A204.1 (cell line): ENCODE measurements around the gene HNRNPU.
"Not testable (repeated sequence)": the region's sequence is repeated elsewhere in the genome, so short reads cannot be mapped to it uniquely, and the experiment has no call there.

Source experiments
- FAIRE-seq: peaks from 2 replicates; lab custom pipeline; 2012; peaks lifted over from hg19 to GRCh38; lab: Jason Lieb, UNC

HNRNPU gene

DNA sequence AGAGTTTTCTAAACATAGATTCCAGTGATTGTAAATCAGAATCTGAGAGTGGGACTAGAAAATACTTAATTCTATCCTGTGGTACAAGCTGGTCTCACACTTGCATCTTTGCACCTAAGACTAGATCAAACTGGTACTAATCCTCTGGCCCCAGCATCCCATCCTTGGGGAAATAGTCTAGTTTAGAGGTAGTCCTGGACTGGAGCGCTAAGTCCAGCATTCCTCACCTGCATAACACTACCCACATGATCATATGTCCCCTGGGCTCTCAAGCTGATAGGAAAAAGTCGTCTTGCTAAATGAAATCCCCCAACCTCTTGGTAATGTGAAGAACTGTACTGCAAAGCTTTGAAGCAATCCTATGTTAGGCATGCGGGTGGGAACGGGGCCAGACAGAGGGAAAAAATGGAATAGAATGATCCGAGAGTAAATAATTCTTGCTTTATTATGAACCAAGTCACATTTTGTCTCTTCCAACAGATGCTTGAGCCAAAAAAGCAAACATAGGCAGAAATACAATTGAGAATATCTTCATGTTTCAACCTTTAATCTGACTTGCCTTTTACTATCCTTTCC, 24.0 kb downstream of the HNRNPU start:
- FAIRE-seq, result no peak

GRCh38 chr1:244839656-244840055, 24.7 kb downstream of the HNRNPU start:
- FAIRE-seq, result no peak

- no peak for FAIRE-seq
These were observed 26.6 kb downstream of the HNRNPU start for GRCh38 chr1:244837597-244838258.

DNA sequence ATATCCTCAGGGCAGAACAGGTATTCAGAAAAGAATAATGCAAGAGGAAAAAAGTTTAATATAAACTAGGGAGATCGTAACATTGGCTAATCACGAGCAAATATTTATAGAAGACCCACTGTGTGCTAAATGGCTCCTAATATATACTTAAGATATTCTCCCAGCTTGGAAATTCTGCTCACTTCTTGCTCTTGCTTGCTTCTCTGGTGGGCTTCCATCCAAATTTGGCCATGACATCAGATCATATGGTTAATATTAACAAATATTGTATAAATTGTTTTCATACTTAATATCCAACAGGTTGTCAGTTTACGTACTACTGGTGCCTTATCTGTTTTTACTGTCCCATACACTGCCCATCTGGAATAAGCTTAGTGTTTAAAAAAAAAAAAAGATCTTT, 27.8 kb downstream of the HNRNPU start:
- no peak for FAIRE-seq

DNA sequence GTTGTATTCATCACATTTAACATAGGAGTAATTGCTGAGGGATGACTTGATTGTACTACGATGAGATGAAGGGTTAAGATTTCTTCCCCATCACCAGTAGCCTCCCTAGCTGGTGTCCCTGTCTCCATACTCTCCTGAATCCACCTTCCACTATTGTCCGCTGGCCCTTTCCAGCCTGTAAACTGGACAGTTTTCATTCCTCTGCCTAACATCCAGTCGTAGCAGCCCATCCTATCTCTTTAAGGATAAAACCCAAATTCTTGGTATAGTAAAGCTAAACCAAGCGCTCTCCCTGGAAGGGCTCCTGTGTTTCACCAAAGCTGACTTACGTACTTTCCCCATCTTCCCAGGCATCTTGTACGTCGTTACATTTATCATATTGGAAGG, 28.2 kb downstream of the HNRNPU start:
- FAIRE-seq, result no peak

DNA sequence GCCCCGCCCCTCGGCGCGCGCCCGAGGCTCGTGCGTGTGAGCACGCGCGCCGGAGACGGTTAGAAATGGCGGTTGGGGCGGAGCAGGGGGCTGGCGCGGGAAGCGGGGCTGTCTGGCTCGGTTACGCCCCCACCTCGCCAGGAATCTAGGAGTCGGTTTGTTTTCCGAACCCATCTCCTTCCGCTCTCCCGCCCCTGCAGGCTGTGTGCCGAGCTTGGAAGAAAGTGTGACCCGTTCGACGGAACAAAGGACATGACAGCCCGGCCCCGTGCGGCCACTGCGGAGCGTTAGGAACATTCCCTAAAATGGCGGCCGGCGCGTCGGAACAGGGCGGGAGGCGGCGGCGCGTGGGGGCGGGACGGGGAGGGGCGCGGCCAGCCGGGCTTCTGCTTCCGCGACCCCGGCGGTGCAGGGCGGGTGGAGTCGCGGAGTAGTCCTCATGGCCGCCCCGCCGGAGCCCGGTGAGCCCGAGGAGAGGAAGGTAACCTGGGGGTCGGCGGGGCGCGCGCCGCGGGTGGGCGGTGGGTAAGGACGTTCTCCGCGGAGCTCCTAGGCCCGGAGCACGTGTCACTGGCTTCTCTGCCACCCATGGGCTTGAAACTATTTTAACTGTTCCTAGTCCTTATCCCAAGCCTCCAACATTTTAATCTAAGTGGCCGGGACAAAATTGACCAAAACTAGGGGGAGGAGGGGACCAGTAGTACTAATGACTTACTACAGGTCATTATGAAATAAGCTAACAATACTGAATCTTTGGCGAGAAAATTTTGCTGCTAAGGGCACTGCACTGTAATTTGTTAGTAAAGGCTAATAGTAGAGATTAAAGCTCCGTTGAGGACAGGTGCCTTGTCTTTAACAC, 28.8 kb downstream of the HNRNPU start, which contains the start of gene COX20:
COX20 (plus strand) TSS at position 383 of the 859 bp plus-strand sequence; CDS start at position 440, 57 bp downstream.
- FAIRE-seq, result no peak

GRCh38 chr1:244834543-244835275, 29.6 kb downstream of the HNRNPU start:
- peak; percentile 70 for FAIRE-seq

DNA sequence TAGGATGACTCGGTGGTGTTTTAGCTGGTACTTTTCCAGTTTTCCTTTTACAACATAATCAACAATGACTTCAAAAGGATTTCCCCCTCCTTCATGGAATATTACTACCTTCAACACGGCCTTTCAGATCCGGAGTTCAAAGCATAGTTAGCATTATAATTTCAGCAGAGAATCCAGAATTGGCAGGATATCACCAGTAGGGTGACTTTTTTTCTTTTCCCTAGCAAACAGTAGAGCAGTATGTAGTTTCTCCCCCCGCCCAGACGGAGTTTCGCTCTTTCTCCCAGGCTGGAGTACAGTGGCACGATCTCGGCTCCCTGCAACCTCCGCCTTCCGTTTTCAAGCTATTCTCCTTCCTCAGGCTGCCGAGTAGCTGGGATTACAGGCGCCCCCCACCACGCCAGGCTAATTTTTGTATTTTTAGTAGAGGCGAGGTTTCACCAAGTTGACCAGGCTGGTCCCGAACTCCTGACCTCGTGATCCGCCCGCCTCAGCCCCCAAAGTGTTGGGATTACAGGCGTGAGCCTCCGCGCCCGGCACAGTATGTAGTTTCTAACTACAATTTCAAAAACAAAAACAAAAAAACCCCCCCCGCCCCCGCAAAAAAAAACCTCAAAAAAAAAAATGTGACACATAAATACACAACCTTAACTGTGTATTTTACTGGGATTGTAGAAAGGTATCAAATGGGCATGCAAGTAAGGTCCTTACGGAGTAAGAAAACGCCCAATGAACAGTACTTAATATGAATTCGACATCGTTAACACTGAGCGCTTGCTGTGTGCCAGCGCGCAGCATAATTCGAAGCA, 30.4 kb downstream of the HNRNPU start:
- peak; percentile 98 for FAIRE-seq

DNA sequence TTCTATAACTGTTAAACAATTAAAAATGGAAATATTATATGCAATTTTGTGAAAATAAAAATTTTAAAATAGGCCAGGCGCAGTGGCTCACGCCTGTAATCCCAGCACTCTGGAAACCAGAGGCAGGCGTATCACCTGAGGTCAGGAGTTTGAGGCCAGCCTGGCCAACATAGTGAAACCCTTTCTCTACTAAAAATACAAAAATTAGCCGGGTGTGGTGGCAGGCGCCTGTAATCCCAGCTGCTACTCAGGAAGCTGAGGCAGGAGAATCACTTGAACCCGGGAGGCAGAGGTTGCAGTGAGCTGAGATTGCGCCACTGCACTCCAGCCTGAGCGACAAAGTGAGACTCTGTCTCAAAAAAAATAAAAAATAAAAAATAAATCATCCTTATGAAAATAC, 31.1 kb downstream of the HNRNPU start:
- not testable (repeated sequence) for FAIRE-seq

DNA sequence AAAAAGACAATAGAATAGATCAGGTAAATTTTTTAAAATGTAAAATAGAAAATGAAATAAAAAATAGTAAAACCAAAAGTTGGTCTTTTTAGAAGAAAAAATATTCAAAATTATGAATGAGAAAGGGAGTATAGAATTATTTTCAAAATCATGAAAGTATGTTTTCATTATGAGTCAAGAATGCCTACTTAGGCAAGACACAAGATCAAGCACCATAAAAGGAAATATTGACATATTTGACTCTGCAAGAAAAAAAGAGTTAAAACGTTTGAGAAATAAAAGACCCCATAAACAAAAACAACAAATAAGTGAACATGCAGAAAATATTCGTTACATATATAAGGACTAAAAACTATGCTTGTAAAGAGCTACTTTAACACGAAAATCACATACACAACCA, 33.7 kb downstream of the HNRNPU start:
- FAIRE-seq, result peak; percentile 56

- no peak for FAIRE-seq
These were observed 37.6 kb downstream of the HNRNPU start for GRCh38 chr1:244826712-244827111.

- FAIRE-seq, result no peak
These were observed 41.5 kb downstream of the HNRNPU start for GRCh38 chr1:244822878-244823277.

DNA sequence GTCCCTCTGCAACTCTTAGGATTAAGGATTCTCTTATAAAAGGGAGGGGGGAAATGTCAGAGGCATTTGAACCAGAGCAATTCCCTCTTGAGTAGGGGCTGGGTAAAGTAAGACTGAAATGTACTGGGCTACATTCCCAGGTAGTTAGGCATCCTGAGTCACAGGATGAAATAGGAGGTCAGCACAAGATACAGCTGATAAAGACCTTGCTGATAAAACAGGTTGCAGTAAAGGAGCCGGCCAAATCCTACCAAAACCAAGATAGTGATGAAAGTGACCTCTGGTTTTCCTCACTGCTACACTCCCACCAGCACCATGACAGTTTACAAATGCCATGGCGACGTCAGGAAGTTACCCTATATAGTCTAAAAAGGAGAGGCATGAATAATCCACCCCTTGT, 43.2 kb downstream of the HNRNPU start:
- FAIRE-seq, result no peak

GRCh38 chr1:244820131-244820530, 44.2 kb downstream of the HNRNPU start:
- FAIRE-seq, result no peak

DNA sequence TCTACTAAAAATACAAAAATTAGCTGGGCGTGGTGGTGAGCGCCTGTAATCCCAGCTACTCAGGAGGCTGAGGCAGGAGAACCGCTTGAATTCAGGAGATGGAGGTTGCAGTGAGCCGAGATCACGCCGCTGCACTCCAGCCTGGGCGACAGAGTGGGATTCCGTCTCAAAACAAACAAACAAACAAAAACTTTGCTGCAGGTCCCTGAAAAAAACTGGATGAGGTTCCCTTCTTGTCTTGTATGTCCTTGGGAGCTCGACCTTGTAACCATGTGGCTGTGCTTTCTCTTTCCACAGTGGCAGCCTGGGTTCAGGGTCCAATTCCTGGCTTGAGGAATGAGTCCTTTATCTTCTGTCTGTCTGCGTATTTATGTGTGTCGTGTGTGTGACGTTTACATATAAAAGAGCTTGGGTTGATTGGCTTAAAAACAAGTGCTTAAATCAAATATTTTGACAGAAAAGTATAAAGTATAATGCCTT, 46.9 kb downstream of the HNRNPU start:
- no peak for FAIRE-seq

- FAIRE-seq, result no peak
These were observed 48.7 kb downstream of the HNRNPU start for GRCh38 chr1:244815600-244816099.

- no peak for FAIRE-seq
These were observed 51.0 kb downstream of the HNRNPU start for GRCh38 chr1:244813327-244813726.

- no peak for FAIRE-seq
These were observed 54.1 kb downstream of the HNRNPU start for GRCh38 chr1:244810221-244810620.

GRCh38 chr1:244807138-244807537, 57.2 kb downstream of the HNRNPU start:
- FAIRE-seq, result no peak

- FAIRE-seq, result no peak
These were observed 59.5 kb downstream of the HNRNPU start for GRCh38 chr1:244804841-244805240.

- no peak for FAIRE-seq
These were observed 61.6 kb downstream of the HNRNPU start for GRCh38 chr1:244802556-244803239.
